ENCODE measurements around the gene PPP1R14B.

GRCh38 chr11:64240435-64241240 lies 6.1 kb downstream of the PPP1R14B start, which contains the start of gene FKBP2:
- no peak for TF ChIP-seq CTCF (conservative IDR thresholded peaks at IDR 0.05)
- no peak for TF ChIP-seq EZH2 (IDR thresholded peaks at IDR 0.05; ENCODE audit: low read depth)
